AG10803 (cell line): Measurements from ENCODE around the gene GAMT.

ENCODE experiments used
- DNase-seq: peaks from one replicate; pipeline ENCODE4 v3.0.0; 2010; ENCODE audit warnings: low read depth
- H3K4me3 ChIP-seq: 2 replicates; pipeline ENCODE4 v1.5.1; 2011; ENCODE audit warnings: mild to moderate bottlenecking, low read length, control low read depth
- TF ChIP-seq, protein P1 (sequence below): conservative IDR thresholded peaks from 2 replicates; pipeline ENCODE4 v1.5.1; 2011; ENCODE audit warnings: mild to moderate bottlenecking, low read length, control low read depth, inconsistent platforms

The GAMT gene

GRCh38 chr19:1410789-1411188, 9.4 kb upstream of the GAMT start:
- TF ChIP-seq, protein P1, sequence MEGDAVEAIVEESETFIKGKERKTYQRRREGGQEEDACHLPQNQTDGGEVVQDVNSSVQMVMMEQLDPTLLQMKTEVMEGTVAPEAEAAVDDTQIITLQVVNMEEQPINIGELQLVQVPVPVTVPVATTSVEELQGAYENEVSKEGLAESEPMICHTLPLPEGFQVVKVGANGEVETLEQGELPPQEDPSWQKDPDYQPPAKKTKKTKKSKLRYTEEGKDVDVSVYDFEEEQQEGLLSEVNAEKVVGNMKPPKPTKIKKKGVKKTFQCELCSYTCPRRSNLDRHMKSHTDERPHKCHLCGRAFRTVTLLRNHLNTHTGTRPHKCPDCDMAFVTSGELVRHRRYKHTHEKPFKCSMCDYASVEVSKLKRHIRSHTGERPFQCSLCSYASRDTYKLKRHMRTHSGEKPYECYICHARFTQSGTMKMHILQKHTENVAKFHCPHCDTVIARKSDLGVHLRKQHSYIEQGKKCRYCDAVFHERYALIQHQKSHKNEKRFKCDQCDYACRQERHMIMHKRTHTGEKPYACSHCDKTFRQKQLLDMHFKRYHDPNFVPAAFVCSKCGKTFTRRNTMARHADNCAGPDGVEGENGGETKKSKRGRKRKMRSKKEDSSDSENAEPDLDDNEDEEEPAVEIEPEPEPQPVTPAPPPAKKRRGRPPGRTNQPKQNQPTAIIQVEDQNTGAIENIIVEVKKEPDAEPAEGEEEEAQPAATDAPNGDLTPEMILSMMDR = no peak
- DNase-seq = no peak
- no peak overlapping the region for H3K4me3 ChIP-seq

- peak overlapping the region; percentile 75 for H3K4me3 ChIP-seq
- TF ChIP-seq, protein P1 = no peak
Measured at GRCh38 chr19:1410136-1410786, 8.9 kb upstream of the GAMT start.

GRCh38 chr19:1409204-1410005, 8.1 kb upstream of the GAMT start:
- peak overlapping the region; percentile 75 for H3K4me3 ChIP-seq
- TF ChIP-seq, protein P1 = no peak
- DNase-seq = no peak

More at GRCh38 chr19:1410136-1410786, 8.9 kb upstream of the GAMT start:
- DNase-seq = peak; percentile 24

GRCh38 chr19:1408300-1409203, 7.2 kb upstream of the GAMT start:
- TF ChIP-seq, protein P1 = peak; percentile 3; the same call in 1 of the 2 replicates
- peak; percentile 64 for DNase-seq
- peak overlapping the region; percentile 75 for H3K4me3 ChIP-seq

DNA sequence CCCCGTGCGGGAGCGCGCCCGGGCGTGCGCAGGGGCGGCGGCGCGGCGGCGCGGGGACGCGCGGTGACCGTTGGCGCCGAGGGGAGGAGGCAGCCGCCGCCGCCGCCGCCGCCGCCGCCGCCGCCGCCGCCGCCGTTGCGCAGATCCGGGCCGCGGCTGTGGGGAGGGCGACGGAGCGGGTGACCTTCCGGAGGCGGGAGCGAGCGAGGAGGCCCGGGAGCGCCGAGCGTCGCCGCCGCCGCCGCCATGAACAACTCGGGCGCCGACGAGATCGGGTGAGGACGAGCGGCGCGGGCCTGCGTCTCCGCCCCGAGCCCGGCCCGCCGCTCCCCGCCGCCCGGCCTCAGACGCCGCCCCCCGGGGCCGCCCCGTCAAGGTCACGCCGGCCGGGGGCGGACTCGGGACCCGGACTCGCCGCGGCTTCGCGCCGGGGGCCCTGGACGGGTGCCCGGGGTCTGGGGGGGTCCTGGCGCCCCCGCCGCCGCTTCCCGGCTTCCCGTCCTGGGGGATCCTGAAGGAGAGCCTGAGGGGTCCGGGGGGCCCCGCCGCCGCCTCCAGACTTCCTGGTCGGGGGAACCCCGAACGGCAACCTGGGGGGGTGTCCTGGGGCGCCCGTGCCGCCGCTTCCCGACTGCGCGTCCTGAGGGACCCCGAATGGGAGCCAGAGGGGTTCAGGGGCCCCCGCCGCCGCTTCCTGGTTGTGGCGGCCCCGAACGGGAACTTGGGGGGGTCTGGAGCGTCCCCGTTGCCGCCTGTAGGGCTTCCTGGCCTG, 6.4 kb upstream of the GAMT start, which contains the start of gene DAZAP1:
Gene DAZAP1, plus strand, starts transcription at position 59 of the 772 bp plus-strand sequence. Its CDS starts 188 bp downstream, at position 247.
- H3K4me3 ChIP-seq = peak within 1 kb of the TSS; percentile 75
- DNase-seq = no peak
- TF ChIP-seq, protein P1 = no peak
